OCI-LY3 (cell line): ENCODE measurements around the gene COPB2.

Experiments
- CTCF ChIP-seq: fragments of 200-600, 300-600 bp; sonication (generic); IDR thresholded peaks from 2 replicates; pipeline ENCODE4 v1.5.1; 2014; ENCODE audit warnings: antibody characterized with exemption, low read length, low read depth
- EZH2phosphoT487 ChIP-seq: fragments of 200-600 bp; shearing (Covaris generic); IDR thresholded peaks from 2 replicates; pipeline ENCODE4 v1.6.1; 2018; ENCODE audit warnings: antibody characterized with exemption, mixed run types, low read depth

DNA sequence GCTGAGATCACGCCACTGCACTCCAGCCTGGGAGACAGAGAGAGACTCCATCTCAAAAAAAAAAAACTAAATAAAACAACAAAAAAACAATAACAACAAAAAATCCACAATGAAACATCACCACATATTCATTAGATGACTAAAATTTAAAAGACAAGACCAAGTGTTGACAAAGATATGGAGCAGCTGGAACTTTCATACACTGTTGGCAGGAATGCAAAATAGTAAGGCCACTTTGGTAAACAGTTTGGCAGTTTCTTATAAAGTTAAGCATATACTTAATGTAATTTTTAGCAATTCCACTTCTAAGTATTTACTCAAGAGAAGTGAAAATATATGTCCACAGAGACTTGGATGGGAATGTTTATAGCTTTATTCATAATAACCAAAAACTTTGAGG is 43.6 kb upstream of the COPB2 start:
- TF ChIP-seq CTCF (no peak), EZH2phosphoT487 (no peak)
